Measurements from ENCODE around the gene RAVER2.
"Not testable (repeated sequence)": the region's sequence is repeated elsewhere in the genome, so short reads cannot be mapped to it uniquely, and the experiment has no call there.

Gene RAVER2

DNA sequence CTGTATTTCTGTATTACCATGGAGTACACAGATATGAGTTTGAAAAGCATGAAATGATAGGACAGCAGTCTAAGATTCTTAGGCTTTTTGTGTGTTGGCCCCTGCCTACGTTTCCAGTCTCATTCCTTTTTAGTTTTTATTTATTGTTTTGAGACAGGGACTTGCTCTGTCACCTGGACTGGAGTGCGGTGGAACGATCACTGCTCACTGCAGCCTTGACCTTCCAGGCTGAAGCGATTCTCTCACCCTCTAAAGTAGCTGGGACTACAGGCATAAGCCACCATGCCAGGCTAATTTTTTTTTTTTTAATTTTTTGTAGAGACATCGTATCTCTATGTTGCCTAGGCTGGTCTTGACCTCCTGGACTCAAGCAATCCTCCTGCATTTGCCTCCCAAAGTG, 3.8 kb downstream of the RAVER2 start:
- DNase-seq = no peak

- DNase-seq = no peak
These were observed 5.2 kb downstream of the RAVER2 start for GRCh38 chr1:64750092-64750491.

DNA sequence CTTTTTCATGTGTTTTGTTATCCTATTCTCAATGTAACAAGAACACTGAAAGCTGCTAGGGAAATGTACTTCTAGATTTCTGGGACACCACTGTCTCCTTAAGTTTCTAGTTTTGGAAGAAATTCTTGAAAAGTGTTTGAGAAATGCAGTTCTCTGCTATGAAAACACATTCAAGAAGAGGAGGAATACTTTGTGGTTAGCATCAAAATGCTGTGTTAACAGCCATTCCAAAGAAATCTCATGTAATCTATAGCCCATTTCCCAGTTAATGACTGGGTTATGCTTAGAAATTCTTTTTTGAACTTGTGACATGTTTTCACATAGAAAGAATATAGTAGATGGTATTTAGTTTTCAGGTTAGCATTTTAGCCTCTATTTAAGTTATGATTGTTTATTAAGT, 6.0 kb downstream of the RAVER2 start:
- DNase-seq = no peak

- no peak for DNase-seq
These were observed 9.3 kb downstream of the RAVER2 start for GRCh38 chr1:64754173-64754572.

DNA sequence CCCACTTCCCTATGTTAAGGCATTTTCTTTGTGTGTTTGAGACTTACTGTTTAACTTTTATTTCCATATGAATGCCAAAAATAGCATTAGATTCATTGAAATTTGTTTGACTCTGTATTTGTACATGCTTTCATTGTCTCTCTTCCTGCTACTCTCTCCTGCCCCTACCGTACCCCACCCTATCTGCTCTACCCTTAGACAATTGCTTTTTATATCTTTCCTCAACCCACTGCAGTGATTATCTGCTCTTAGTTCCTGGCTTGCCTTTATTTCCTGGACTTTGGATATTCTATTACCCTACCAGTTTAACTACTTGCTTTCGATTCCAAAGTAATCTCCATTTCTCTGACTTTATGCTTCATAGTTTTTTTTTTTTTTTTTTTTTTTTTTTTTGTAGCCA, 10.5 kb downstream of the RAVER2 start:
- DNase-seq = no peak

- DNase-seq = no peak
These were observed 11.9 kb downstream of the RAVER2 start for GRCh38 chr1:64756770-64757169.

DNA sequence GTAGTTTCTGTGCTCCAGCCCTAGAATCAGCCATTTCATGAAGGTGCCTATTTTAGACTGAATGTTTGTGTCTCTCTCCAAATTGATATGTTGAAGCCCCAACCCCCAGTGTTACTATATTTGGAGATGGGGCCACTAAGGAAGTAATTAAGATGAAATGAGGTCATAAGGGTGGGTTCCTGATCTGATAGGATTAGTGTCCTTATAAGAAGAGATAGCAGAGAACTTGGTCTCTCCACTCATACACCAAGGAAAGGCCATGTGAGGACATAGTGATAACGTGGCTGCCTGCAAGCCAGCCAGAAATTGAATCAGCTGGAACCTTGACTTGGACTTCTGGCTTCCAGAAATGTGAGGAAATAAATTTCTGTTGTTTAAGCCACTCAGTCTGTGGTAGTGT, 12.3 kb downstream of the RAVER2 start:
- DNase-seq = no peak

DNA sequence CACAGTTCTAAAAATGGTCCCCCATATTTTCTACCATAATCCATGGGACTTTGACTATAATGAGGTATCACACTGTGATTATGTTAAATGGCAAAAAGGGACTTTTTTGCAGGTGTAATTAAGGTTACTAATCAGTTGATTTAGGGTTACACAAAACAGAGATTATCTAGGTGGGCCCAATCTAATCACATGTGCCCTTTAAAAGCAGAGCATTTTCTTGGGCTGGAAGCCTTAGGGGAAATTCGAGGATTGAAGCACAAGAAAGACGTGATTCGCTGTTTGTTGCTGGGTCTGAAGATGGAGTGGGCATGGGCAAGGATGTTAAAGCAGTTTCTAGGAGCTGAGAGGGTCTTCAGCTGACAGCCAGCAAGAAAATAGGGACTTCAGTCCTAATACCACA, 13.4 kb downstream of the RAVER2 start:
- DNase-seq = no peak

DNA sequence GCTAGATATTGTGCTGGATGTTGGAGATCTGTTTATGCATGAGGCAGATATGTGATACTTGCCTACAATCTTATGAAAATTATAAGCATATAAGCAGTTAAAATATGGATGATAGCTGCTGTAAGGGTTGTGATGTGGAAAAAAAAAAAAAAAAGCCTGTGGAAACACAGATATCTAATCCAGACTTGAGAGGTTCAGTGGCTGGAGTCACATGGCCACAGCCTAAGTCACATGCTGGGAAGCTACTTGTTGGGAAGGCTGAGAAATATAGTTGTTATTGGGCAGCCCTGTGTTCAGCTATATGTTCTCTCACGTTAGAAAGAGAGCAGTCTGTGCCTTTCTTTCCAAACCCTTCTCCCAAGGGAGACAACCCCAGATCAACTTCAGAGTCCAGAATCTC, 15.1 kb downstream of the RAVER2 start:
- DNase-seq = no peak

GRCh38 chr1:64765012-64765411, 20.1 kb downstream of the RAVER2 start:
- DNase-seq = no peak

DNA sequence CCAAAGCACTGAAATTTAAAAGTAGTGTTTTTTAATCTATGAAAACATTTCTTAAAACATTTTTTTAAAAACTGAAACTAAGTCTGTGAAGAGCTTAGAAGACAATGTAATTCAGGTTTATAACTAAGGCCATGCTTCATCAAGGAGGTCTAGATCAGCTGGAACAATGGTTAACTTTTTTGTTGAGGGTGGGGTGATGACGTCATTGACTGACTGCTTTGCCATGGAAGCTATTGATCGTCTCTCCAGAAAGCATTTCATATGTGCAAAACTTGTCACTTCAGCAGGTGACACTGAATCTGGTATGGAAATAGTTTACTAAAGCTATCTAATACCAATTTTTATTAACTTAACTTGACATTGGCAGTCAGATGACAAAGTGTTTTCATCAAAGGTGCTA, 21.0 kb downstream of the RAVER2 start:
- DNase-seq = no peak

DNA sequence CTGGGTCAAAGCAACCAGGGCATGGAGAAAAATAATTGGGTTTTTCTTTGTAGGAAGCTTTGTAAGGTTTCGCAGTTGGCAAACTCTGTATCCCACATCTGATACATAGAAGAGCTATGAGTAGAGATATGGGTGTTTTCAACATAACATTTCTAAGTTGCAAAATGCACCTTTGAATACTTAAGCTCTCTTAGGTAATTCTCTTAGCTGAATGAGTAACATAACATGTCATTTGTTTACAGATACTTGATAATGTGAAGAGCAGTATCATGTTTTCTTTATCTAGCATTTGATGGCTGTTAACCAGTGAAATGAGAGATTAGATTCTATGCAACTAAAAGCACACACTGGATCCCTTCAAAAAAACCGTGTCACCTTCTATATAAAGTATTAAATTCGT, 21.6 kb downstream of the RAVER2 start:
- no peak for DNase-seq

DNA sequence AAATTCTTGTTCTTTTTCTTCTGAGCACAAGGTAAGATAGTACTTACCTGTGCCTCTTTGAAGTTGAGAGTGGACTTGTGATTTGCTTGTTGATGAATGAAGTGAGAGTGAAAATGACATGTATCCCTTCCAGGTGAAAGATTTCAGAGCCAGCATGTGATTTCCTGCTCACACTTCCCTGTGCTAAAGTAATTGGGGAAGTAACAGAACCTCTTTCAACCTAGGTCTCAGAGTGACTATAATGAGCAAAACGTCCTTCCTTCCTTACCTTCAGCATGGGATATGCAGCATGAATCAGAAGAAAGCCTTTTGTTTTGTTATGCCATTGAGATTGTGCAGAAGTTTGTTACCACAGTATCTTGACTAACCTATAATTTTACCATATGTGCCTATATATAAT, 24.6 kb downstream of the RAVER2 start:
- no peak for DNase-seq

GRCh38 chr1:64769971-64770370, 25.1 kb downstream of the RAVER2 start:
- no peak for DNase-seq

GRCh38 chr1:64773306-64773705, 28.4 kb downstream of the RAVER2 start:
- DNase-seq = not testable (repeated sequence)

- no peak for DNase-seq
These were observed 30.2 kb downstream of the RAVER2 start for GRCh38 chr1:64775113-64775512.

- not testable (repeated sequence) for DNase-seq
These were observed 37.2 kb downstream of the RAVER2 start for GRCh38 chr1:64782044-64782443.

DNA sequence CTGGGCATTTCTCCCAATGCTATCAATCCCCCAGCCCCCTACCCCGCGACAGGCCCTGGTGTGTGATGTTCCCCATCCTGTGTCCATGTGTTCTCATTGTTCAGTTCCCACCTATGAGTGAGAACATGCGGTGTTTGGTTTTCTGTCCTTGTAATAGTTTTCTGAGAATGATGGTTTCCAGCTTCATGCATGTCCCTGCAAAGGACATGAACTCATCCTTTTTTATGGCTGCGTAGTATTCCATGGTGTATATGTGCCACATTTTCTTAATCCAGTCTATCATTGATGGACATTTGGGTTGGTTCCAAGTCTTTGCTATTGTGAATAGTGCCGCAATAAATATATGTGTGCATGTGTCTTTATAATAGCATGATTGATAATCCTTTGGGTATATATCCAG, 38.0 kb downstream of the RAVER2 start:
- DNase-seq = not testable (repeated sequence)

GRCh38 chr1:64790832-64791487, 46.1 kb downstream of the RAVER2 start:
- no peak for DNase-seq

DNA sequence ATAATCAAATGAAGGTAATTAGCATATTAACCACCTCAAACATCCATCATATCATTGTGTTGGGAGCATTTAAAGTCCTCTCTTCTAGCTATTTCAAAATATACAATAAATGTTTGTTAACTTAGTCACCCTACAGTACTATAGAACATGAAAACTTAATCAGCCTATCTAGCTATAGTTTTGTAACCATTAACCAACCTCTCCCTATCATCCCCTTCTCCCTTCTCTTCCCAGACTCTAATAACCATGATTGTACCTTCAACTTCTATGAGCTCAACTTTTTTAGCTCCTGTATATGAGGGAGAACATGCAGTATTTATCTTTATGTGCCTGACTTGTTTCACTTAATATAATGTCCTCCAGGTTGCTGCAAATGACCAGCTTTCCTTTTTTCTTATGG, 54.0 kb downstream of the RAVER2 start:
- no peak for DNase-seq

- no peak for DNase-seq
These were observed 57.1 kb downstream of the RAVER2 start for GRCh38 chr1:64801851-64802523.

GRCh38 chr1:64809309-64809708, 64.4 kb downstream of the RAVER2 start:
- no peak for DNase-seq

GRCh38 chr1:64810001-64810400, 65.1 kb downstream of the RAVER2 start:
- DNase-seq = no peak

- no peak for DNase-seq
These were observed 66.3 kb downstream of the RAVER2 start for GRCh38 chr1:64811131-64811530.

DNA sequence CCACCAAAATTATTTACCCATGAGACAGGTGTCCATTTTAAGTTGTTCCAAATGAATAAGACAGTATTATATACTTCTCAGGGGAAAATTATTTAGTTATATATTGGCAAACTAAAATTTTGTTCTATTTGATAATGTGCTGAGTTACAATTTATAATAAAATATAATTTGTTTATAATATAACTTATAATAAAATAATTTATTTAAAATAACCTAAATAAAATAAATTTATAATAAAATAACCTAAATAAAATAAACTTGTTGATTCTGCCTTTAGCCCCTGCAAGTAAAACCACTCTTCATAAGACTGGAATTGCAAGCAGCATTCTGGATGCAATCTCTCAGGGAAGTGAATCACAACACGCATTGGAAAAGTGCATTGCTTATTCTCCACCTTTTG, 69.6 kb downstream of the RAVER2 start:
- DNase-seq = no peak

Measured in activated CD8-positive, alpha-beta memory T cell treated with anti-CD3 and anti-CD28 coated beads, Interleukin-2, amount 50 U/mL, for 48 hours (primary cell).